Measurements from ENCODE around the gene GRK5. TPM values are rescaled to one million over a fixed set of nuclear protein-coding genes. Genes with fewer than 3 reads are reported as not detected.

The GRK5 gene
- total RNA-seq, 1 experiment from 2014 or later: 4.8 TPM

DNA sequence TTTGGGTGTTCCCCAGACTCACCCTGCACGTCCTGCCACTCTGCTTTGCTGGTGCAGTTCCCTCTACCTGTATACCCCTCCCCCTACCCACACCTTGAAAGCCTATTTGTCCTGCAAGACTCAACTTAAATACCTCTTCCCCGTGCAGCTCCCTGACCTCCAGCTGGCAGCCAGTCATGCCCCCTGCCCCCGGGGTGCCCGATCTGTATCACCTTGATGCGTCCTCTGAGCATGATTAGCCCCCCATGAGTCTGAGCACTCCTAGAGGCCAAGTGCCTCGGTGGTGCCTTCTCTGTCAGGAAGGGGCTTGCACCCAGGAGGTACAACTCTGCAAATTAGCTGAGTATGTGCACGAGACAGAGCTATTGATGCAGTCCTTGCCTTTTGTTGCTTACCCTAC is 240.1 kb downstream of the GRK5 start:
- POLR2A ChIA-PET (ENCODE audit: unreplicated experiment): no interaction called here
- H3K27ac ChIP-seq: no peak overlapping the region
- H3K4me3 ChIP-seq: no peak overlapping the region
- intact Hi-C loops (cut with micrococcal nuclease; ENCODE audit: unreplicated experiment): no loop called here
- H3K9me3 ChIP-seq (ENCODE audit: insufficient read depth, low read depth): no peaks in the 10 kb centered on the region
- no peak overlapping the region for H3K4me2 ChIP-seq
- H3K27me3 ChIP-seq (ENCODE audit: insufficient read depth, low read depth): no peaks in the 10 kb centered on the region
- BruUV-seq (replicated peaks): no TSS peak
- H3K4me1 ChIP-seq (replicated peaks; ENCODE audit: insufficient read depth): peaks cover 31% of the 10 kb centered on the region
- H3F3A ChIP-seq (ENCODE audit: insufficient read depth, low read depth): peaks cover 9% of the 10 kb centered on the region
- no peak for DNase-seq
- no peaks in the 10 kb centered on the region for H4K20me1 ChIP-seq (ENCODE audit: insufficient read depth)
- H3K36me3 ChIP-seq (ENCODE audit: low read depth): no peaks in the 10 kb centered on the region
- H2AFZ ChIP-seq: no peak overlapping the region
- no peak for TF ChIP-seq EZH2 (IDR thresholded peaks at IDR 0.05; ENCODE audit: low read depth)
- H3K9me2 ChIP-seq (ENCODE audit: insufficient read depth): no peaks in the 10 kb centered on the region
- CTCF ChIA-PET: interaction anchor here (0.6 kb wide), 1 partner anchor 330 kb away, joined by 4 read pairs; no protein-coding TSS in a partner anchor
- H3K79me2 ChIP-seq (ENCODE audit: low read depth): no peaks in the 10 kb centered on the region

DNA sequence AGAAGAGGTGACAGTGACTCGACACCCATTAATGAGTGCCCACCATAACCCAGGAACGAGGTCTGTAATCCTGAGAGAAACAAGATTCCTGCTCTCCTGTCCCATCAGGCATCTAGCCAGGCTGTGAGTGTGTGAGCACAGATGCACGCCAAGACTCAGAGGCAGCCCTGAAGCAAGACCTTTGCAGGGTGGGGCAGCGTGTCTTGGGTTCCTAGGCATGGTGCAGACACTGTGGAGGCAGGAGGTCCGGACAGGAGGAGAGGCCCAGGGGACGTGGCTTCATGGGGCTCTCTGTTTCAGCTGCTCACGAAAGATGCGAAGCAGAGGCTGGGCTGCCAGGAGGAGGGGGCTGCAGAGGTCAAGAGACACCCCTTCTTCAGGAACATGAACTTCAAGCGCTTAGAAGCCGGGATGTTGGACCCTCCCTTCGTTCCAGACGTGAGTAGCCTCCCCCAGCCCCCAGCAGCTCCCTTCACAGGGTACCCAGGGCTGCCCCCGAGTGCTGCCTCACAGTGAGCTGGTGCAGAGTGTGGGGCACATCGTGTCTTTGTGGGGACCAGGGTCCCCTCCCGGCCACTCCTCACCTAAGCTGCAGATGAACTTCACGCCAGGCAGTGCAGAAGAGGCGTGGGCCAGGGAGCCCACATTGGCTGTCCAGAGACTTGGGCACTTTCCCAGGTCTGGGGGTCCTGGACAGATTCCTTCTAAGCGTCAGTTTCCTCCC is 240.6 kb downstream of the GRK5 start:
- ChIA-PET POLR2A (ENCODE audit: unreplicated experiment) (no interaction called here), CTCF (interaction anchor here (0.6 kb wide), 1 partner anchor 331 kb away, joined by 4 read pairs; no protein-coding TSS in a partner anchor)
- H3K4me3 ChIP-seq: no peak overlapping the region
- peaks cover 31% of the 10 kb centered on the region for H3K4me1 ChIP-seq (replicated peaks; ENCODE audit: insufficient read depth)
- peaks cover 9% of the 10 kb centered on the region for H3F3A ChIP-seq (ENCODE audit: insufficient read depth, low read depth)
- BruUV-seq (replicated peaks): no TSS peak
- no peaks in the 10 kb centered on the region for H3K79me2 ChIP-seq (ENCODE audit: low read depth)
- H3K9me2 ChIP-seq (ENCODE audit: insufficient read depth): no peaks in the 10 kb centered on the region
- H3K9me3 ChIP-seq (ENCODE audit: insufficient read depth, low read depth): no peaks in the 10 kb centered on the region
- intact Hi-C loops (cut with micrococcal nuclease; ENCODE audit: unreplicated experiment): no loop called here
- DNase-seq: no peak
- TF ChIP-seq EZH2 (IDR thresholded peaks at IDR 0.05; ENCODE audit: low read depth): no peak
- TF ChIP-seq, protein P1, sequence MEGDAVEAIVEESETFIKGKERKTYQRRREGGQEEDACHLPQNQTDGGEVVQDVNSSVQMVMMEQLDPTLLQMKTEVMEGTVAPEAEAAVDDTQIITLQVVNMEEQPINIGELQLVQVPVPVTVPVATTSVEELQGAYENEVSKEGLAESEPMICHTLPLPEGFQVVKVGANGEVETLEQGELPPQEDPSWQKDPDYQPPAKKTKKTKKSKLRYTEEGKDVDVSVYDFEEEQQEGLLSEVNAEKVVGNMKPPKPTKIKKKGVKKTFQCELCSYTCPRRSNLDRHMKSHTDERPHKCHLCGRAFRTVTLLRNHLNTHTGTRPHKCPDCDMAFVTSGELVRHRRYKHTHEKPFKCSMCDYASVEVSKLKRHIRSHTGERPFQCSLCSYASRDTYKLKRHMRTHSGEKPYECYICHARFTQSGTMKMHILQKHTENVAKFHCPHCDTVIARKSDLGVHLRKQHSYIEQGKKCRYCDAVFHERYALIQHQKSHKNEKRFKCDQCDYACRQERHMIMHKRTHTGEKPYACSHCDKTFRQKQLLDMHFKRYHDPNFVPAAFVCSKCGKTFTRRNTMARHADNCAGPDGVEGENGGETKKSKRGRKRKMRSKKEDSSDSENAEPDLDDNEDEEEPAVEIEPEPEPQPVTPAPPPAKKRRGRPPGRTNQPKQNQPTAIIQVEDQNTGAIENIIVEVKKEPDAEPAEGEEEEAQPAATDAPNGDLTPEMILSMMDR (conservative IDR thresholded peaks at IDR 0.05): no peak
- H2AFZ ChIP-seq: no peak overlapping the region
- no peak overlapping the region for H3K27ac ChIP-seq
- no peak overlapping the region for H3K4me2 ChIP-seq
- H3K36me3 ChIP-seq (ENCODE audit: low read depth): no peaks in the 10 kb centered on the region
- H3K27me3 ChIP-seq (ENCODE audit: insufficient read depth, low read depth): no peaks in the 10 kb centered on the region
- H4K20me1 ChIP-seq (ENCODE audit: insufficient read depth): no peaks in the 10 kb centered on the region

DNA sequence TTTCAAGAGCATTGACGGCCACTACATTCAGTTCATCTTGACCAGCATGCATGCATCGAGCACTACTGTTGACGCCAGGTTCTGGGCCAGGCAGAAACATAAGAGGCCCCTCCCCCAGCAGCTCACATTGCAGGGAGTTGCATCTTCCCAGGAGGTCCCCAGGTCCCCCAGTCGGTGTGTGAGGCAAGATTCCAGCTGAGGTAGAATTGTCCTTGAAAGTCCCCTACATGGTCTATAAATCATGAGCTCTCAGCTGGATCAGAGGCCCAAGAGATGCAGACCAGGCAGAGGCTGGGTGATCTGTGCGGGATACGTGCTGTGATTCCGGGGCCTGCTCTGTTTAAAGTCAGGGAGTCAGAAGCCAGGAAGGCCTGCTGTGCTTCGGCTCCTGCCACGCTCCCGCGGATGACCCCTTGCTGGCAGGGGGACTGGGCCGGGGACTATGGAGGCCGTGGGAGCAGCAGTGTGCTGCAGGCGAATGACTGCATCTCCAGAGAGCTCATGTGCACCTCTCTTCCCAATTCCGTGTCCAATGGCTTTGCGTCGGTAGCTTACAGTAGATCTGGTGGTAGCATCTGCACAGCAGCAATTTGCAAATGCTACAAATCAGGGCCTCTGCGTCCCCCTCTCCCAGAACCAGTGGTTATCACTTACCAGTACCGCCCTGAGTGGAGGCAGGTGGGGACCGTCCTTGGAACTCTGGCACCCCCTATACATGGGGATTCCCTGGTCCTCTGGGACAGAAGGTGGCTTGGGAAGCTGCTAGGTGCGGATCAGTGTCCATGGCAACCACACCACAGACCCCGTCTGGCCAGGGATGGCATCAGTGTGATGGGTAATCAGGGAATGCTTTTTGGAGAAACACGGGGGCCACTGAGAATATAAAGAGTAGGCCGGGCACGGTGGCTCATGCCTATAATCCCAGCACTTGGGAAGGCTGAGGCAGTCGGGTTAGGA is 241.5 kb downstream of the GRK5 start:
- POLR2A ChIA-PET (ENCODE audit: unreplicated experiment): no interaction called here
- intact Hi-C loops (cut with micrococcal nuclease; ENCODE audit: unreplicated experiment): no loop called here
- H3K27ac ChIP-seq: no peak overlapping the region
- H3K79me2 ChIP-seq (ENCODE audit: low read depth): no peaks in the 10 kb centered on the region
- no peaks in the 10 kb centered on the region for H3K9me3 ChIP-seq (ENCODE audit: insufficient read depth, low read depth)
- no peaks in the 10 kb centered on the region for H4K20me1 ChIP-seq (ENCODE audit: insufficient read depth)
- no TSS peak for BruUV-seq (replicated peaks)
- H3K4me1 ChIP-seq (replicated peaks; ENCODE audit: insufficient read depth): peaks cover 31% of the 10 kb centered on the region
- no peaks in the 10 kb centered on the region for H3K9me2 ChIP-seq (ENCODE audit: insufficient read depth)
- H3K27me3 ChIP-seq (ENCODE audit: insufficient read depth, low read depth): no peaks in the 10 kb centered on the region
- H3F3A ChIP-seq (ENCODE audit: insufficient read depth, low read depth): peaks cover 9% of the 10 kb centered on the region
- H3K4me2 ChIP-seq: no peak overlapping the region
- no peaks in the 10 kb centered on the region for H3K36me3 ChIP-seq (ENCODE audit: low read depth)
- no peak overlapping the region for H2AFZ ChIP-seq
- no peak for DNase-seq
- H3K4me3 ChIP-seq: no peak overlapping the region
- CTCF ChIA-PET: no interaction called here
- TF ChIP-seq, protein P1 (conservative IDR thresholded peaks at IDR 0.05): no peak
- no peak for TF ChIP-seq EZH2 (IDR thresholded peaks at IDR 0.05; ENCODE audit: low read depth)

Data from PC-9 (cell line).